ENCODE results near the gene TCF12.

Gene TCF12

GRCh38 chr15:57025264-57025926 is 107.0 kb downstream of the TCF12 start:
- DNase-seq, result no peak

- DNase-seq, result no peak
Measured at GRCh38 chr15:57026016-57026592, 107.7 kb downstream of the TCF12 start.

- no peak for DNase-seq
Measured at GRCh38 chr15:57027596-57027995, 109.2 kb downstream of the TCF12 start.

- DNase-seq, result no peak
Measured at GRCh38 chr15:57028176-57028575, 109.7 kb downstream of the TCF12 start.

- no peak for DNase-seq
Measured at GRCh38 chr15:57030011-57030410, 111.6 kb downstream of the TCF12 start.

- no peak for DNase-seq
Measured at GRCh38 chr15:57031082-57031481, 112.6 kb downstream of the TCF12 start.

GRCh38 chr15:57031605-57032004 is 113.2 kb downstream of the TCF12 start:
- DNase-seq, result no peak

- DNase-seq, result no peak
Measured at GRCh38 chr15:57032338-57032737, 113.9 kb downstream of the TCF12 start.

GRCh38 chr15:57033715-57034439 is 115.4 kb downstream of the TCF12 start:
- no peak for DNase-seq

- DNase-seq, result no peak
Measured at GRCh38 chr15:57034613-57035012, 116.2 kb downstream of the TCF12 start.

GRCh38 chr15:57035664-57036063 is 117.2 kb downstream of the TCF12 start:
- no peak for DNase-seq

- no peak for DNase-seq
Measured at GRCh38 chr15:57036352-57036751, 117.9 kb downstream of the TCF12 start.

GRCh38 chr15:57037548-57037947 is 119.1 kb downstream of the TCF12 start:
- no peak for DNase-seq

GRCh38 chr15:57038040-57038439 is 119.6 kb downstream of the TCF12 start:
- no peak for DNase-seq

- DNase-seq, result no peak
Measured at GRCh38 chr15:57038496-57038895, 120.1 kb downstream of the TCF12 start.

- DNase-seq, result no peak
Measured at GRCh38 chr15:57041416-57041815, 123.0 kb downstream of the TCF12 start.

- DNase-seq, result no peak
Measured at GRCh38 chr15:57044072-57044702, 125.7 kb downstream of the TCF12 start.

GRCh38 chr15:57044970-57045369 is 126.5 kb downstream of the TCF12 start:
- no peak for DNase-seq

- no peak for DNase-seq
Measured at GRCh38 chr15:57045741-57046382, 127.4 kb downstream of the TCF12 start.

- no peak for DNase-seq
Measured at GRCh38 chr15:57048930-57049549, 130.6 kb downstream of the TCF12 start.

- DNase-seq, result no peak
Measured at GRCh38 chr15:57053470-57053869, 135.0 kb downstream of the TCF12 start.

GRCh38 chr15:57054204-57054750 is 135.8 kb downstream of the TCF12 start:
- DNase-seq, result no peak

All from activated T-cell treated with anti-CD3 and anti-CD28 coated beads, Interleukin-2, amount 50 U/mL, for 48 hours (primary cell).